ENCODE data around the gene GON7. TPM values are rescaled to one million over a fixed set of nuclear protein-coding genes. Genes with fewer than 3 reads are reported as not detected.
A peak's percentile ranks its signal among the peaks of the same experiment; 100 is the strongest.

Gene GON7
- total and polyA plus RNA-seq, 2 experiments from 2014 or later, result 9.2 to 24.6 TPM

DNA sequence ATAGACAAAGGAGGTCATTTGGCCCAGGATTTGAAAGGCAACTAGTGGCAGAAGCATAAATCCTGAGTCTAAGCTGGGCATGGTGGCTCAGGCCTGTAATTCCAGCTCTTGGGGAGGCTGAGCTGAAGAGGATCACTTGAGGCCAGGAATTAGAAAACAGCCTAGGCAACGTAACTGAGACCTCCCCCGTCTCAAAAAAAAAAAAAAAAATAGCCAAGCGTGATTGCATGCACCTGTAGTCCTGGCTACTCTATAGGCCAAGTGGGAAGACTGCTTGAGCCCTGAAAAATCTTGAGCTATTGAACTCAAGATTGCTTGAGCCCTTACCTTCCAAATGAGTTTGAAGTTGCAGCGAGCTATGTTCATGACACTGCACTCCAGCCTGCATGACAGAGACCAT, 7.8 kb downstream of the GON7 start:
- Histone ChIP-seq H3K4me1 (ENCODE audit: low read depth) (no peaks in the 10 kb centered on the region), H3K4me3 (no peak overlapping the region), H3K36me3 (no peaks in the 10 kb centered on the region), H3K27ac (no peak overlapping the region), H3K27me3 (no peaks in the 10 kb centered on the region), H3K9me3 (ENCODE audit: low read depth) (no peaks in the 10 kb centered on the region)
- no peak for DNase-seq (ENCODE audit: low read depth in 1 of 2, low spot score in 1 of 2)
- TF ChIP-seq, protein P1, sequence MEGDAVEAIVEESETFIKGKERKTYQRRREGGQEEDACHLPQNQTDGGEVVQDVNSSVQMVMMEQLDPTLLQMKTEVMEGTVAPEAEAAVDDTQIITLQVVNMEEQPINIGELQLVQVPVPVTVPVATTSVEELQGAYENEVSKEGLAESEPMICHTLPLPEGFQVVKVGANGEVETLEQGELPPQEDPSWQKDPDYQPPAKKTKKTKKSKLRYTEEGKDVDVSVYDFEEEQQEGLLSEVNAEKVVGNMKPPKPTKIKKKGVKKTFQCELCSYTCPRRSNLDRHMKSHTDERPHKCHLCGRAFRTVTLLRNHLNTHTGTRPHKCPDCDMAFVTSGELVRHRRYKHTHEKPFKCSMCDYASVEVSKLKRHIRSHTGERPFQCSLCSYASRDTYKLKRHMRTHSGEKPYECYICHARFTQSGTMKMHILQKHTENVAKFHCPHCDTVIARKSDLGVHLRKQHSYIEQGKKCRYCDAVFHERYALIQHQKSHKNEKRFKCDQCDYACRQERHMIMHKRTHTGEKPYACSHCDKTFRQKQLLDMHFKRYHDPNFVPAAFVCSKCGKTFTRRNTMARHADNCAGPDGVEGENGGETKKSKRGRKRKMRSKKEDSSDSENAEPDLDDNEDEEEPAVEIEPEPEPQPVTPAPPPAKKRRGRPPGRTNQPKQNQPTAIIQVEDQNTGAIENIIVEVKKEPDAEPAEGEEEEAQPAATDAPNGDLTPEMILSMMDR (IDR thresholded peaks at IDR 0.05; ENCODE audit: low read depth, low read length), result no peak

DNA sequence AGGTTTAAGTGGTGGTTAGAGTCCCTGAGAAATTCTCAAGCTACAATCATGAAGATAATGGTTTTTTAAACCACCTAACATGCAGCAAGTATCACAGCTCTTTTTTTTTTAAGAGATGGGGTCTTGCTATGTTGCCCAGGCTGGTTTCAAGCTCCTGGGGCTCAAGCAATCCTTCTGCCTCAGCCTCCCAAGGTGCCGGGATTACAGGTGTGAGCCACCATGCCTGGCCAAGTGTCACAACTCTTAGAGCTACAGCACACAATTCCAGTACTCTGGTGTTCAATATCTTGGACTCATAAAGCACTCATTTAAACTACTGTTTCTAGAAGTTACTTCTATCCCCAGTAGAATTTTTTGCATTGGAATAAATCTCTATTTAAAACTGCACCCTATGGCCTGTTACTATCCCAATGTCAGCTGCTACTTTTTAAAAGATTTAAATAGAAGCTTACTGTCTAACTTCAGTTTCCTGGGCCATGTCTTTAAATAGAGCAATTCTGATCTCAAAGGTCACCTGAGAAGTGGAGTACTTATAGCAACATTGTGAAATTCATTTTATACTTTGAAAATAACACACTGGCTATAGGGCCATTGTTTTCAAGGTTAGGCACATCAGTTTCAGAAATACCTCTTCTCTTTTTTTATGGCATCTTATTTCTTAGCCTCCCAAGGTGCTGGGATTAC, 11.4 kb downstream of the GON7 start:
- Histone ChIP-seq H3K9me3 (ENCODE audit: low read depth) (no peaks in the 10 kb centered on the region), H3K27ac (peak overlapping the region; percentile 12), H3K27me3 (no peaks in the 10 kb centered on the region), H3K36me3 (no peaks in the 10 kb centered on the region), H3K4me3 (no peak overlapping the region), H3K4me1 (ENCODE audit: low read depth) (no peaks in the 10 kb centered on the region)
- TF ChIP-seq, protein P1 (IDR thresholded peaks at IDR 0.05; ENCODE audit: low read depth, low read length), result no peak
- DNase-seq (ENCODE audit: low read depth in 1 of 2, low spot score in 1 of 2), result no peak

DNA sequence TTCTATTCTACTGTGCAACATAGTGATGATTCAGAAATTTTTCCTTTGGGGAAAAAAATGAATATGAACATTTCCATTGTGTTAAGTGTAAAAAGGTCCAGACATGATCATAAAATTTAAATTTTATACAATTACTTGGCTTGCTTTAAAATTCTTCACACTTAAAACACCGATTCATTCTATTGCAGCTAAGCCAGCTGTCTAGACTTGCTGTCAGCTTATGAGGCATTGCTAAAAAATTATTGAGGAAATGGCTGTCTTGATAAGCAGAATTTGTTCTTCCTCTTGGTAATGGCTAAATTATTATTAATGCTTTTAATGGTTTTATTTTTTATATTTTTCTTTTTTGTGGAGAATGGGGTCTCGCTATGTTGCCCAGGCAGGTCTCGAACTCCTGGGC, 19.9 kb downstream of the GON7 start:
- H3K4me3 ChIP-seq, result no peak overlapping the region
- H3K27ac ChIP-seq, result no peak overlapping the region
- peaks cover 10% of the 10 kb centered on the region for H3K4me1 ChIP-seq (ENCODE audit: low read depth)
- no peaks in the 10 kb centered on the region for H3K9me3 ChIP-seq (ENCODE audit: low read depth)
- H3K27me3 ChIP-seq, result no peaks in the 10 kb centered on the region
- TF ChIP-seq, protein P1 (IDR thresholded peaks at IDR 0.05; ENCODE audit: low read depth, low read length), result no peak
- DNase-seq (ENCODE audit: low read depth in 1 of 2, low spot score in 1 of 2), result no peak
- H3K36me3 ChIP-seq, result peaks cover 3% of the 10 kb centered on the region

DNA sequence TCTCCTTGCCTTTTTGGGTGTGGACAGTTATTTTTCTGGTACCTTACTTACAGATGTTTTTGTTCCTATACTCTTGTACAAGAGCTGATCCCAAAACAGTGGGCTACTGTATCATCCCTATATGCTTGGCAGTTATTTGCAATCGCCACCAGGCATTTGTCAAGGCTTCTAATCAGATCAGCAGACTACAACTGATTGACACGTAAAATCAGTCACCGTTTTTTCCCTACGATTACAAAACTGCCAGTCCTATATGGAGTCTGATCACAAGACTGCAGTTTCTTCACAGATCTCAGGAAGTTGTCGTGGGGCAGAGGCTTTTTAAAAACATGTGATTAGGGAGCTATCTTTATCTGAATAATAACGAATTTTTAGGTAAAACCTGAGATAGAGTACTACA, 20.4 kb downstream of the GON7 start:
- H3K4me3 ChIP-seq, result no peak overlapping the region
- no peaks in the 10 kb centered on the region for H3K27me3 ChIP-seq
- H3K9me3 ChIP-seq (ENCODE audit: low read depth), result no peaks in the 10 kb centered on the region
- H3K27ac ChIP-seq, result peak overlapping the region; percentile 94
- peaks cover 10% of the 10 kb centered on the region for H3K4me1 ChIP-seq (ENCODE audit: low read depth)
- no peak for DNase-seq (ENCODE audit: low read depth in 1 of 2, low spot score in 1 of 2)
- H3K36me3 ChIP-seq, result peaks cover 3% of the 10 kb centered on the region
- TF ChIP-seq, protein P1 (IDR thresholded peaks at IDR 0.05; ENCODE audit: low read depth, low read length), result no peak

DNA sequence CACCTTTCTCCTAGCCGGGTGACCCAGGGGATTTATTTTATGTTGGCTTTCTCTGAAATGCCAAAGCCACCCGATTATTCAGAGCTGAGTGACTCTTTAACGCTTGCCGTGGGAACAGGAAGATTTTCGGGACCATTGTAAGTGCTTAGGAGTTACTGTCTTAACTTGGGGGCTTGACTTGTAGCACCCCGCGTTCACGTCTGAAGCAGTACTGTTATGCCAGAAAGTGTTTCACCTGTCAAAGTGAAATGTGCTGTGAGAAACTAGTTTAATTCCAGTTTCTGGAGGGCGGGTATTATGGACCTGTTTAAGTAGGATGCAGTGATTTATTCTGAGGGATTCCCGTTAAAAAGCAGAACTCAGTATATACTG, 21.5 kb downstream of the GON7 start:
- Histone ChIP-seq H3K4me3 (peak overlapping the region; percentile 51), H3K9me3 (ENCODE audit: low read depth) (no peaks in the 10 kb centered on the region), H3K4me1 (ENCODE audit: low read depth) (peaks cover 10% of the 10 kb centered on the region), H3K27me3 (no peaks in the 10 kb centered on the region), H3K36me3 (peaks cover 3% of the 10 kb centered on the region), H3K27ac (peak overlapping the region; percentile 94)
- TF ChIP-seq, protein P1 (IDR thresholded peaks at IDR 0.05; ENCODE audit: low read depth, low read length), result no peak
- no peak for DNase-seq (ENCODE audit: low read depth in 1 of 2, low spot score in 1 of 2)
